ENCODE results near the gene FGD2. TPM values are rescaled to one million over a fixed set of nuclear protein-coding genes. Genes with fewer than 3 reads are reported as not detected.
A peak's percentile ranks its signal among the peaks of the same experiment; 100 is the strongest.

FGD2 gene
- total and polyA plus RNA-seq, 9 of the 15 experiments (the other 6 are each of a cell fraction or from before 2014, with no cell fraction given) = 0.09 TPM; not detected in 8

DNA sequence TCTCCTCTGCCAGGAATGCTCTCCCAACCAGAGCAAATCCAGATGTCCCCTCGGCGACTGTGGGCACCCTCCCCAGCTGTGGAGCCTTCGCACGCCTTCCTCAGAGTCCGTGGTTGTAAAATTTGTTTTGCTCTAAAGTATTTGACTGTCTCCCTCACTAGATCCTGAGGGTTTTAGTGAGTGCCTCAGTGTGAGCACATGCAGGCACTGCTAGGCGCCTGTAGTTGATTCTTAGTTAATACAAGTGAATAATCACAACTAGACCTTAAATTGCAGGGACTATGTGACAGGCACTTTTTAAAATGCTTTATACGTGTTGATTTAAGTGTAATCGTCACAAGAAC lies 18.8 kb upstream of the FGD2 start (continued):
- TF ChIP-seq, protein P1, sequence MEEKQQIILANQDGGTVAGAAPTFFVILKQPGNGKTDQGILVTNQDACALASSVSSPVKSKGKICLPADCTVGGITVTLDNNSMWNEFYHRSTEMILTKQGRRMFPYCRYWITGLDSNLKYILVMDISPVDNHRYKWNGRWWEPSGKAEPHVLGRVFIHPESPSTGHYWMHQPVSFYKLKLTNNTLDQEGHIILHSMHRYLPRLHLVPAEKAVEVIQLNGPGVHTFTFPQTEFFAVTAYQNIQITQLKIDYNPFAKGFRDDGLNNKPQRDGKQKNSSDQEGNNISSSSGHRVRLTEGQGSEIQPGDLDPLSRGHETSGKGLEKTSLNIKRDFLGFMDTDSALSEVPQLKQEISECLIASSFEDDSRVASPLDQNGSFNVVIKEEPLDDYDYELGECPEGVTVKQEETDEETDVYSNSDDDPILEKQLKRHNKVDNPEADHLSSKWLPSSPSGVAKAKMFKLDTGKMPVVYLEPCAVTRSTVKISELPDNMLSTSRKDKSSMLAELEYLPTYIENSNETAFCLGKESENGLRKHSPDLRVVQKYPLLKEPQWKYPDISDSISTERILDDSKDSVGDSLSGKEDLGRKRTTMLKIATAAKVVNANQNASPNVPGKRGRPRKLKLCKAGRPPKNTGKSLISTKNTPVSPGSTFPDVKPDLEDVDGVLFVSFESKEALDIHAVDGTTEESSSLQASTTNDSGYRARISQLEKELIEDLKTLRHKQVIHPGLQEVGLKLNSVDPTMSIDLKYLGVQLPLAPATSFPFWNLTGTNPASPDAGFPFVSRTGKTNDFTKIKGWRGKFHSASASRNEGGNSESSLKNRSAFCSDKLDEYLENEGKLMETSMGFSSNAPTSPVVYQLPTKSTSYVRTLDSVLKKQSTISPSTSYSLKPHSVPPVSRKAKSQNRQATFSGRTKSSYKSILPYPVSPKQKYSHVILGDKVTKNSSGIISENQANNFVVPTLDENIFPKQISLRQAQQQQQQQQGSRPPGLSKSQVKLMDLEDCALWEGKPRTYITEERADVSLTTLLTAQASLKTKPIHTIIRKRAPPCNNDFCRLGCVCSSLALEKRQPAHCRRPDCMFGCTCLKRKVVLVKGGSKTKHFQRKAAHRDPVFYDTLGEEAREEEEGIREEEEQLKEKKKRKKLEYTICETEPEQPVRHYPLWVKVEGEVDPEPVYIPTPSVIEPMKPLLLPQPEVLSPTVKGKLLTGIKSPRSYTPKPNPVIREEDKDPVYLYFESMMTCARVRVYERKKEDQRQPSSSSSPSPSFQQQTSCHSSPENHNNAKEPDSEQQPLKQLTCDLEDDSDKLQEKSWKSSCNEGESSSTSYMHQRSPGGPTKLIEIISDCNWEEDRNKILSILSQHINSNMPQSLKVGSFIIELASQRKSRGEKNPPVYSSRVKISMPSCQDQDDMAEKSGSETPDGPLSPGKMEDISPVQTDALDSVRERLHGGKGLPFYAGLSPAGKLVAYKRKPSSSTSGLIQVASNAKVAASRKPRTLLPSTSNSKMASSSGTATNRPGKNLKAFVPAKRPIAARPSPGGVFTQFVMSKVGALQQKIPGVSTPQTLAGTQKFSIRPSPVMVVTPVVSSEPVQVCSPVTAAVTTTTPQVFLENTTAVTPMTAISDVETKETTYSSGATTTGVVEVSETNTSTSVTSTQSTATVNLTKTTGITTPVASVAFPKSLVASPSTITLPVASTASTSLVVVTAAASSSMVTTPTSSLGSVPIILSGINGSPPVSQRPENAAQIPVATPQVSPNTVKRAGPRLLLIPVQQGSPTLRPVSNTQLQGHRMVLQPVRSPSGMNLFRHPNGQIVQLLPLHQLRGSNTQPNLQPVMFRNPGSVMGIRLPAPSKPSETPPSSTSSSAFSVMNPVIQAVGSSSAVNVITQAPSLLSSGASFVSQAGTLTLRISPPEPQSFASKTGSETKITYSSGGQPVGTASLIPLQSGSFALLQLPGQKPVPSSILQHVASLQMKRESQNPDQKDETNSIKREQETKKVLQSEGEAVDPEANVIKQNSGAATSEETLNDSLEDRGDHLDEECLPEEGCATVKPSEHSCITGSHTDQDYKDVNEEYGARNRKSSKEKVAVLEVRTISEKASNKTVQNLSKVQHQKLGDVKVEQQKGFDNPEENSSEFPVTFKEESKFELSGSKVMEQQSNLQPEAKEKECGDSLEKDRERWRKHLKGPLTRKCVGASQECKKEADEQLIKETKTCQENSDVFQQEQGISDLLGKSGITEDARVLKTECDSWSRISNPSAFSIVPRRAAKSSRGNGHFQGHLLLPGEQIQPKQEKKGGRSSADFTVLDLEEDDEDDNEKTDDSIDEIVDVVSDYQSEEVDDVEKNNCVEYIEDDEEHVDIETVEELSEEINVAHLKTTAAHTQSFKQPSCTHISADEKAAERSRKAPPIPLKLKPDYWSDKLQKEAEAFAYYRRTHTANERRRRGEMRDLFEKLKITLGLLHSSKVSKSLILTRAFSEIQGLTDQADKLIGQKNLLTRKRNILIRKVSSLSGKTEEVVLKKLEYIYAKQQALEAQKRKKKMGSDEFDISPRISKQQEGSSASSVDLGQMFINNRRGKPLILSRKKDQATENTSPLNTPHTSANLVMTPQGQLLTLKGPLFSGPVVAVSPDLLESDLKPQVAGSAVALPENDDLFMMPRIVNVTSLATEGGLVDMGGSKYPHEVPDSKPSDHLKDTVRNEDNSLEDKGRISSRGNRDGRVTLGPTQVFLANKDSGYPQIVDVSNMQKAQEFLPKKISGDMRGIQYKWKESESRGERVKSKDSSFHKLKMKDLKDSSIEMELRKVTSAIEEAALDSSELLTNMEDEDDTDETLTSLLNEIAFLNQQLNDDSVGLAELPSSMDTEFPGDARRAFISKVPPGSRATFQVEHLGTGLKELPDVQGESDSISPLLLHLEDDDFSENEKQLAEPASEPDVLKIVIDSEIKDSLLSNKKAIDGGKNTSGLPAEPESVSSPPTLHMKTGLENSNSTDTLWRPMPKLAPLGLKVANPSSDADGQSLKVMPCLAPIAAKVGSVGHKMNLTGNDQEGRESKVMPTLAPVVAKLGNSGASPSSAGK (IDR thresholded peaks at IDR 0.05) = peak; percentile 31; the same call in 1 of the 2 replicates
- TF ChIP-seq ZNF12 (CRISPR knock-in tag; IDR thresholded peaks at IDR 0.05) (0 out of 2 replicates have a peak, but pooled peaks have one; percentile 10), SMARCA4 (IDR thresholded peaks at IDR 0.05) (peak; percentile 45; the same call in 1 of the 2 replicates), NRF1 (conservative IDR thresholded peaks at IDR 0.05 in 1 of 2, IDR thresholded peaks at IDR 0.05 in 1 of 2) (peak; percentile 49 to 57; a peak in 3 of 4 replicates), LARP7 (IDR thresholded peaks at IDR 0.05) (no peak)
- TF ChIP-seq, protein P2, sequence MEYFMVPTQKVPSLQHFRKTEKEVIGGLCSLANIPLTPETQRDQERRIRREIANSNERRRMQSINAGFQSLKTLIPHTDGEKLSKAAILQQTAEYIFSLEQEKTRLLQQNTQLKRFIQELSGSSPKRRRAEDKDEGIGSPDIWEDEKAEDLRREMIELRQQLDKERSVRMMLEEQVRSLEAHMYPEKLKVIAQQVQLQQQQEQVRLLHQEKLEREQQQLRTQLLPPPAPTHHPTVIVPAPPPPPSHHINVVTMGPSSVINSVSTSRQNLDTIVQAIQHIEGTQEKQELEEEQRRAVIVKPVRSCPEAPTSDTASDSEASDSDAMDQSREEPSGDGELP (CRISPR knock-in tag; IDR thresholded peaks at IDR 0.05; ENCODE audit: borderline replicate concordance) = peak; percentile 42; the same call in 1 of the 2 replicates
- TF ChIP-seq, protein P3, sequence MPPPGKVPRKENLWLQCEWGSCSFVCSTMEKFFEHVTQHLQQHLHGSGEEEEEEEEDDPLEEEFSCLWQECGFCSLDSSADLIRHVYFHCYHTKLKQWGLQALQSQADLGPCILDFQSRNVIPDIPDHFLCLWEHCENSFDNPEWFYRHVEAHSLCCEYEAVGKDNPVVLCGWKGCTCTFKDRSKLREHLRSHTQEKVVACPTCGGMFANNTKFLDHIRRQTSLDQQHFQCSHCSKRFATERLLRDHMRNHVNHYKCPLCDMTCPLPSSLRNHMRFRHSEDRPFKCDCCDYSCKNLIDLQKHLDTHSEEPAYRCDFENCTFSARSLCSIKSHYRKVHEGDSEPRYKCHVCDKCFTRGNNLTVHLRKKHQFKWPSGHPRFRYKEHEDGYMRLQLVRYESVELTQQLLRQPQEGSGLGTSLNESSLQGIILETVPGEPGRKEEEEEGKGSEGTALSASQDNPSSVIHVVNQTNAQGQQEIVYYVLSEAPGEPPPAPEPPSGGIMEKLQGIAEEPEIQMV (tag; conservative IDR thresholded peaks at IDR 0.05; ENCODE audit: low read depth) = 0 out of 2 replicates have a peak, but pooled peaks have one; percentile 15
